T47D (cell line): ENCODE results near the gene LRRC34.

ENCODE experiments used
- DNase-seq, 2 experiments: peaks; one replicate each; pipeline versions ENCODE4 v3.0.0 to v3.0.0-alpha.2; 2011 to 2012; ENCODE audit warnings: low read depth in 1 of 2, low spot score in 1 of 2
- JUND ChIP-seq: IDR thresholded peaks from 2 replicates; pipeline ENCODE4 v1.6.1; 2012; ENCODE audit warnings: low read depth
- in situ Hi-C: cut with HindIII; loops from 2 replicates; pipeline ENCODE4 v1.10.0; 2016; ENCODE audit warnings: low sequenced_read_pairs, low pct_unique_long_range_greater_than_20kb

The LRRC34 gene

DNA sequence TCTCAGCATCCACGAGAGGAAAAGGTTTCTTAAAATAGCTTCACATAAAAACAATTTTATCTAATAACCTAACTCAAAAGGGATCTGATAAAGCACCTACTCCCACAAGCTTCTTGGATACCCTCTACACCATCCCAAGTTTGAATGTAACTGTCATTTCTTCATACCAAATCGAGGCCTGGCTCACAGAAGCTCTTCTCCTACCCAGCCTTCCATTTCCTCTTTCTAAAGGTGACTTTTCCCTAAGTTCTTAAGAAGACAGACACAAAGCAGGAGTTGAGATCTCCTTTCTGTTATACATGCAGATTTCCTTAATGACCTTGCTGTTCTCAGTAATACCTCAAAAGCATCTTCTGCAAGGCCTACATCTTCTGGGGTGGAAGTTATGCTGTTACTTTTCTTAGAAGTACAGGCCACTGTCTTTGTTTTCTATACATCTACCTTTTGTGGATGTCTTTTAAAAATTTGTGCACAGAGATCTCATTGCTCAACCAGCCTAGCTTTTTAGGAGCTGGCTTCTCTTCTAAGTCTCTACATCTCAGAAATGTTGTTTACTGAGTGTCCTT lies 3.4 kb downstream of the LRRC34 start:
- DNase-seq: no peak
- TF ChIP-seq JUND: no peak
- in situ Hi-C loops: no loop called here

DNA sequence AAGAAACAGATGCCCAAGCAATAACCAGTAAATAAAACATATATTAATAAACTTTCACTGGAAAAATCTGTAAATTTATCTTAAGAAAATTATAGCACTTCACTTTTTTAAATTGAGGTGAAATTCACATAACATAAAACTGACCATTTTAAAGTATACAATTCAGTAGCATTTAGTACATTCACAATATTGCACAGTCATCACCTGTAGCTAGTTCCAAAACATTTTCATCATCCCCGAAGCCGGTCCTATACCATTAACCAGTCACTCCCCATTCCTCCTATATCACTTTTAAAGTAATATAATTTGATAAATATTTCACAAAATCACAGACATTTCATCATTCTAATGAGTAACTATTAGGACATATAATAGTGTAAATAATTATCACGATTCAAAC lies 8.0 kb downstream of the LRRC34 start:
- in situ Hi-C loops: no loop called here
- no peak for TF ChIP-seq JUND

DNA sequence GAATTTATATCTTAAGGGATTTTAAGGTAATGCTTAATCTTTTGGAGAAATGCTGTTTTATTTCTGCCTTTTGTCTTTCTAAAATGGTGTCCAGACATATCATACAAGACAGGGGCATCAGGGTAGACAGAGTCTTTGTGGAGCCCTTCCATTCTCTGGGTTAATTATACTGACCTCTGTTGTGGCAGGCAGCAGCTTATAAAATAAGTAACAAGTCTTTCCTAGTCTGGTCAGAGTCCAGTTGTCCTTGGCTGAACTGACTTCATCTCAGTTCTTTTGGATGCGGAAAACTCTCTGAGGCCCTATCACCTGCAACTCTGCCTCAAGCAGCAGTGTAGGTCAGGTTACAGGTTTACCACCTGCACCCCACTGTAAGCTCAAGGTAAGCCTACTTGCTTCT lies 20.3 kb downstream of the LRRC34 start:
- in situ Hi-C loops: no loop called here
- no peak for TF ChIP-seq JUND
- no peak for DNase-seq

More for the DNA sequence above, 8.0 kb downstream of the LRRC34 start:
- DNase-seq: no peak

DNA sequence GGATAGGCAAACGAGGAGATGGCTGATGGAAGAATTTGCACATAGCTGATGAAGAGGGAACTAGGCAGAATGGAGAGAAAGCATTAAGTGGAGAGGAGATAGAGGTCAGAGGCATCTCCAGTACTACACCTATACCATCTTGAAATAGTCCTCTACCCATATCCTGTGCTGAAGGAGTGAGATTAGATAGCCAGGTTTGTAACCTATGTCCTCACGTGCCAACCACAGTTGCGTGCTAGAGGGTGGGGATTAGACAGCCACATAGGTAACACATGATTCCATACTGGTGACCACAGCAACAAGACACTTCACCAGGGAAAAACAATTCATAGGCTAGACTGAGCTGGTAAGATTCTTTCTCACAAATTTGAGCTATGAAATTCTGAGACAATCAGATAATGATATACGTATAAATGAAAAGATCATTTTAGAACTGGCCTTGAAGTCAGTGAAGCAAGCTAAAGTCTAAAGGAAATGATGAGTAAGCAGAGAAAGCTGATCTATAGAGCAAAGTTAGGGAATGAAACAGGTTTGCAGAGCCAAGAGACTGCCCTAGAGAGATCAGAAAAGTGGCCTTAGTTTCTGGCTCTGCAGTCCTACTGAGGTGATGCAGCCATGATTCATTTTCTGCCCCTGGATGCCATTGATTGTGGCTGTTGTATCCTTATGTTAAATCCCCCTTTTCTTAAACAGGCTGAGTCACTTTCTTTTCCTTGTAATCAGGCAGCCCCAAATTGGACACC lies 21.8 kb downstream of the LRRC34 start:
- in situ Hi-C loops: no loop called here

DNA sequence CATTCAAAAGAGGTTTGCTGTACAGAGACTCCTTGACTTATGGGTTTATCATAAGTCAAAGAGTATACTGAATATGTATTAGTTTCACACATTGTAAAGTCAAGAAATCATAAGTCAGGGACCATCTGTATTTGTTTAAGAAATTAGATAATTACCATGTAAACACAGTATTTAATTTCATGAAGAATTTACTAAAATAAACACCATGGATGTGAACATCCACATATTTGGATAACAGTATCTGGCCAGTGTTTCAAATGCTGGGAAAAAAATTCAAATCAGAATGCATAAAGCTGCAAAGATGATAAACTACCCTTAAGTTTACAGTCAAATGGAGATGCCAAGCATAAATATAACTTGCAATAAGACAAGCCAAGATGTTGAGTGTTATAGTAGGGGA lies 22.5 kb downstream of the LRRC34 start:
- DNase-seq: no peak
- no peak for TF ChIP-seq JUND
- in situ Hi-C loops: no loop called here

More for the DNA sequence above, 21.8 kb downstream of the LRRC34 start:
- DNase-seq: no peak
- no peak for TF ChIP-seq JUND

DNA sequence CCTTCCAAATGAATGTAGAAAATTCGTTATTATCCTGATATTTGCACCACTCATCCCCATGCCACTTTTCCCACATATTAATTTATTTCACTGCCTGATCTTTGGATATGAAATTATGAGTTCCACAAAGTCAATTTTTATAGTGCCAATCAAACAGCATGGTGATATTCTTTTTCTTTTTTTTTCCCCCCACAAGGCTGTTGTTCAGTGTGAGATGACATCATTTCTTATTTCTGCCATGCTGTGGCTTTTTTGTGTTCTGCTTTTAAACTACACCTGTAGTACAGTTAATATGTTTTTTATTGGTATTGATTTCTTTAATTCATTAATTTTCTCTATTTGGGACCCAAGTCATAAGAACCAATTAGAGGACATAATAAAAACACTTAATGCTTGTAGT lies 24.9 kb downstream of the LRRC34 start:
- no peak for TF ChIP-seq JUND
- in situ Hi-C loops: no loop called here
- no peak for DNase-seq

DNA sequence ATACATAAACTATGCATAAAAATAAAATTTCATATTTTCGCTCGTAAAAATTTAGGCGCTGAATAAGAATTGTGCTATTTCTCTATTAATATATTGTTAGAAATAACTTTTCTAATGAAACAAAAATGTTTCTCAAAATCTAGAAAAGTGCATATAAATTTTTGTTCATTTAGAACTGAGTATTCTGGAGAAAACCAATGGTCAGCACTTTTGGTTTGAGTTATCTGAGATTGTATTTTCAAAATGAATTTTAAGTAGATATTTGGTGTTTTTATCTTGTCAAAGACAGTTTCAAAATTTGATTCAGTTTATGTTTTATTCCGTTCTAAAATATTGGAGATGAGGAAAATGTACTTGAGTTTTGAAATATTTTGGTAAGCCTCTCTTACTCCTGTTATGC lies 25.6 kb downstream of the LRRC34 start:
- in situ Hi-C loops: no loop called here
- TF ChIP-seq JUND: no peak
- no peak for DNase-seq

DNA sequence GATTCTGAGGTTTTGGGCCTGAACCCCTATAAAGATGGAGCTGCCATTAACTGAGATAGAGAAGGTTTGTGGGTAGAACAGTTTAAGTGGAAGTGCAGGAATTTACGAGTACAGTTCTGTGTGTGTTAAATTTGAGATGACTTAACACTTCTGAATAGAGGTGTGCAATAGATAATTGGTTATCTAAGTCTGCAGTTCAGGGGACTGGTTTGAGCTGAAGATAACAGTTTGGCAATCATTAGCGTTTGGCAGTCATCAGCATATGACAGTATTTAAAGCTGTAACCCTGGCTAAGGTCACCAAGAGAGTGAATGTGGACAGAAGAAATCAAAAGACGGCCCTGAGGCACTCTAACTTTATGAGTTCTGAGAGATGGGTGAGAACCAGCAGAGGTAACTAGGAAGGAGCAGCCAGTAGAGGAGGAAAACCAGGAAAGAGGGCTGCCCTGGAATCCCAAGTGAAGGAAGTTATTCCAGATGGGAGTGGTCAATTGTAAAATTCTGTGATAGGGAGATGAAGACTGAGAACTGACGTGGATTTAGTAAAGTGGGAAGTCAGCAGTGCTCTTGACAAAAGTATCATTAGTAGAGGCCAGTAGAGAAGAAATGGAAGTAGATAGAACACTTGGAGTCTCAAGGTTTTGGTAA lies 31.4 kb downstream of the LRRC34 start:
- no peak for DNase-seq
- no peak for TF ChIP-seq JUND
- in situ Hi-C loops: no loop called here

DNA sequence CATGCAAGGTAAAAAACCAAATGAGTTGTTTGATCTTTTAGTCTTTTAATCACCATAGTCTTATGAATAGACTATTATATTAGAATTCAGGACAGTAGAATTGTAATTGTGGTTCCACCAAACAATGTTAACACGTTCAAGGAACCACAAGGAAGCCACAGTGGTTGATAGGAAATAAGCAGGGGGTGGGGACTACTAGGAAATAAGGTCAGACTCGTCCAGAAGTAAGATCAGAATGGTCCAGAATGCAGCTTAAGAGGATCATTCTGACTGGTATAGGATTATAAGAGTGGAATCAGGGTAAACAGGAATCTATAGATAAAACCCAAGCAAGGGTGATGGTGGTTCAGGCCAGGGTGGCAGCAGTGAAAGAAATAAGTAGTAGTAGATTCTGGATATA lies 32.0 kb downstream of the LRRC34 start:
- in situ Hi-C loops: no loop called here
- TF ChIP-seq JUND: no peak
- no peak for DNase-seq

DNA sequence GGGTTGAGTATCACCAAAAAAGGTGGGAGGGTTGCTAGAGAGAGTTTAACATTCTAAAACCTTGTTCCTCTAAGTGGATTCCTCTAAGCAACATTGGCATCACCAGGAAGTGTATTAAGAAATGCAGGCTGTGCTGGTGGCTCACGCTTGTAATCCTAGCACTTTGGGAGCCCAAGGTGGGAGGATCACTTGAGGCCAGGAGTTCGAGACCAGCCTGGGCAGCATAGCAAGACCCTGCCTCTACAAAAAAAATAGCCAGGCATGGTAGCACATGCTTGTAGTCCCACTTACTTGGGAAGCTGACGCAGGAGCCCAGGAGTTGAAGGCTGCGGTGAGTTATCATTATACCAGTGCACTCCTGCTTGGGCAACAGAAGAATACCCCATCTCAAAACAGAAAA lies 34.9 kb downstream of the LRRC34 start:
- no peak for TF ChIP-seq JUND
- no peak for DNase-seq
- in situ Hi-C loops: no loop called here

DNA sequence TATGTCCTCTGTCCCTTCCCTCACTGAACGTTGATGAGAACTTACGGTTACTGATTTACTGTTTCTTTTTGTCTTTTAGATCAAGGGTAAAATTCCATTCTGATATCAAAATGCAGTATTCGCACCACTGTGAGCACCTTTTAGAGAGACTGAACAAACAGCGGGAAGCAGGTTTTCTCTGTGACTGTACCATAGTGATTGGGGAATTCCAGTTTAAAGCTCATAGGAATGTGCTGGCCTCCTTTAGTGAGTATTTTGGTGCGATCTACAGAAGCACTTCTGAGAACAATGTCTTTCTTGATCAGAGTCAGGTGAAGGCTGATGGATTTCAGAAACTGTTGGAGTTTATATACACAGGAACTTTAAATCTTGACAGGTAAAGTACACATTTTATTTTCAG lies 38.5 kb downstream of the LRRC34 start:
- no peak for DNase-seq
- in situ Hi-C loops: no loop called here
- TF ChIP-seq JUND: no peak

DNA sequence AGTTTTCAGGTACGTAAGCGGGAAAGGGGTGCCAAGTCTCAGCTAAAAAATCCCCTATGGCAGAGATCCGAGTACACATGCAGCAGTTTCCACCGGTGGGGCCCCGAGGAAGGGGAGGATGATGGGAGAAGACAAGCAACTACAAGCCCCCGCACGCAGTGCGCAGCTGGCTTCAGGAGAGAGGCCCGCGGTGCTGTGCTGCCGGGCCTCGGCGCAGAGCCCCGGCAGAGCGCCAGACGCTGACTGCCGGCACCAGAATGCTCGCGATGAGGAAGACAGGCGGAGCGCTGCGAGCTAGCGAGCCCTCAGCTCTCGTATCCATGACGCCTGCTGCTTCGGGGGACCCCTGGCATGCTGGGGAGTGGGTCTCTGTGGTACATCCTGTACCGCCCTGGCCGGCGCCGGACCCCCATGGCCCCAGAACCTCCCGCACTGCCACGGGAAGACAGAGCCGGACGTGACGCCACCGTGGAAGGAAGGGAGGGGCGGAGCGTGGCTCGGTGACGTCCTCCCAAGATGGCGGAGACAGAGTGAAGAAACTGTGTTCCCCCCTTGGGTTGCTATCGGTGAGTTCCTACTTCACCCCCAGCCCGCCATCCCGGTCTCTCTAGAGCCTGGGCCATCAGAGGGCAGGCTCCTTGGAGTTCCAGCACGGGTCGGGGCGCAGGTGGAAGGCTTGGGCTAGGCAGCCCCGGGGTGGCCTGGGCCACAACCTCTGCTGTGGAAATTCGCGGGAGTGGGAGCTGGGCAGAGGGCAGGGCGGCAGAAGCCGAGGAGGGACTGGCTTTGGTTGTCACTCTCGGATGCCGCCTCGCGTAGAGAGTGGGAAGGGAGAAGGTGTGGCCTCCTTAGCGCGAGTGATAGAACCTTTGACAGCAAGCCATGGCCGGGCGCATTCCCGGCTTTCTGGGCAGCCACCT lies 39.5 kb downstream of the LRRC34 start, which contains the start of gene MYNN:
Gene MYNN (plus strand): TSS at position 500 of the 920 bp plus-strand sequence. CDS start 900 bp downstream, outside the sequence.
- TF ChIP-seq JUND: no peak
- peak; percentile 82 to 97 for DNase-seq
- in situ Hi-C loops: no loop called here
